WI38 (cell line): Measurements from ENCODE around the gene GNL1.

Experiments used
- H3K4me3 ChIP-seq: 2 replicates; pipeline ENCODE4 v1.5.1; 2011; ENCODE audit warnings: low read depth, mild to moderate bottlenecking, control low read depth, low read length
- CTCF ChIP-seq: IDR thresholded peaks from 2 replicates; pipeline ENCODE4 v1.5.1; 2012; ENCODE audit warnings: low read depth, mild to moderate bottlenecking, control low read depth, low read length

GNL1 gene

GRCh38 chr6:30556906-30557682 is 805 bp upstream of the GNL1 start, which contains the start of gene PRR3:
Gene PRR3, plus strand, starts transcription at chr6:30557295. Its CDS starts 50 bp downstream, at chr6:30557345.
- no peak for TF ChIP-seq CTCF
- peak within 1 kb of the TSS; percentile 98 for H3K4me3 ChIP-seq

GRCh38 chr6:30555816-30556065 is 548 bp downstream of the GNL1 start:
- TF ChIP-seq CTCF: no peak
- H3K4me3 ChIP-seq: peak overlapping the region; percentile 98

- TF ChIP-seq CTCF: no peak
- H3K4me3 ChIP-seq: peak overlapping the region; percentile 98
Observed at GRCh38 chr6:30554962-30555815, 1.1 kb downstream of the GNL1 start.

GRCh38 chr6:30554404-30554803 is 1.9 kb downstream of the GNL1 start:
- peak overlapping the region; percentile 98; the same call in 1 of the 2 replicates for H3K4me3 ChIP-seq
- TF ChIP-seq CTCF: no peak

GRCh38 chr6:30548375-30548774 is 7.9 kb downstream of the GNL1 start:
- no peak for TF ChIP-seq CTCF
- H3K4me3 ChIP-seq: no peak overlapping the region

GRCh38 chr6:30547454-30547853 is 8.8 kb downstream of the GNL1 start:
- no peak for TF ChIP-seq CTCF
- H3K4me3 ChIP-seq: no peak overlapping the region
